ENCODE measurements around the gene UBR1.

UBR1 gene

GRCh38 chr15:43102187-43102586 lies 3.7 kb downstream of the UBR1 start:
- H3K9me3 ChIP-seq (ENCODE audit: insufficient read depth, low read length) = no peaks in the 10 kb centered on the region
- H3F3A ChIP-seq (ENCODE audit: insufficient read depth) = 0 out of 2 replicates have a peak, but pooled peaks cover 4% of the 10 kb centered on the region
- no peak overlapping the region for H3K4me2 ChIP-seq (ENCODE audit: low read depth, low read length, poor library complexity, severe bottlenecking)
- no peak overlapping the region for H3K27ac ChIP-seq (ENCODE audit: low read depth, low read length)
- H4K20me1 ChIP-seq (ENCODE audit: low read depth, low read length) = peaks cover 5% of the 10 kb centered on the region; the same call in 1 of the 2 replicates
- H3K4me3 ChIP-seq (ENCODE audit: insufficient read depth, low read length, poor library complexity, severe bottlenecking) = no peak overlapping the region
- TF ChIP-seq CTCF (IDR thresholded peaks at IDR 0.05; ENCODE audit: insufficient read depth, low read length, poor library complexity, severe bottlenecking) (no peak), EZH2phosphoT487 (conservative IDR thresholded peaks at IDR 0.05; ENCODE audit: low read length) (no peak)
- no peak overlapping the region for H2AFZ ChIP-seq (ENCODE audit: low read depth, low read length, severe bottlenecking)
- H3K9me2 ChIP-seq (replicated peaks; ENCODE audit: insufficient read depth, low read length) = no peaks in the 10 kb centered on the region
- peaks cover under 1% of the 10 kb centered on the region; the same call in 1 of the 2 replicates for H3K36me3 ChIP-seq (ENCODE audit: low read length)
- H3K27me3 ChIP-seq (ENCODE audit: low read length) = no peaks in the 10 kb centered on the region
- peaks cover 85% of the 10 kb centered on the region for H3K79me2 ChIP-seq (ENCODE audit: insufficient read depth, low read length)
- no peak overlapping the region for H3K9ac ChIP-seq (ENCODE audit: low read length)

- Histone ChIP-seq H3K27ac (ENCODE audit: low read depth, low read length) (no peak overlapping the region), H3K4me2 (ENCODE audit: low read depth, low read length, poor library complexity, severe bottlenecking) (no peak overlapping the region), H3F3A (ENCODE audit: insufficient read depth) (no peaks in the 10 kb centered on the region), H3K9ac (ENCODE audit: low read length) (no peak overlapping the region), H3K27me3 (ENCODE audit: low read length) (no peaks in the 10 kb centered on the region), H3K4me3 (ENCODE audit: insufficient read depth, low read length, poor library complexity, severe bottlenecking) (no peak overlapping the region), H3K9me2 (replicated peaks; ENCODE audit: insufficient read depth, low read length) (no peaks in the 10 kb centered on the region), H3K36me3 (ENCODE audit: low read length) (peaks cover 2% of the 10 kb centered on the region; the same call in 1 of the 2 replicates), H3K9me3 (ENCODE audit: insufficient read depth, low read length) (no peaks in the 10 kb centered on the region), H2AFZ (ENCODE audit: low read depth, low read length, severe bottlenecking) (no peak overlapping the region), H3K79me2 (ENCODE audit: insufficient read depth, low read length) (peaks cover 94% of the 10 kb centered on the region), H4K20me1 (ENCODE audit: low read depth, low read length) (peaks cover 5% of the 10 kb centered on the region; the same call in 1 of the 2 replicates)
- no peak for TF ChIP-seq CTCF (IDR thresholded peaks at IDR 0.05; ENCODE audit: insufficient read depth, low read length, poor library complexity, severe bottlenecking)
- TF ChIP-seq EZH2phosphoT487 (conservative IDR thresholded peaks at IDR 0.05; ENCODE audit: low read length) = no peak
These were observed 4.9 kb downstream of the UBR1 start for GRCh38 chr15:43100971-43101370.

- Histone ChIP-seq H4K20me1 (ENCODE audit: low read depth, low read length) (peaks cover 5% of the 10 kb centered on the region; the same call in 1 of the 2 replicates), H3K27me3 (ENCODE audit: low read length) (no peaks in the 10 kb centered on the region), H3K9me3 (ENCODE audit: insufficient read depth, low read length) (no peaks in the 10 kb centered on the region), H3F3A (ENCODE audit: insufficient read depth) (no peaks in the 10 kb centered on the region), H3K9me2 (replicated peaks; ENCODE audit: insufficient read depth, low read length) (no peaks in the 10 kb centered on the region), H3K79me2 (ENCODE audit: insufficient read depth, low read length) (peaks cover 94% of the 10 kb centered on the region), H3K36me3 (ENCODE audit: low read length) (peaks cover 2% of the 10 kb centered on the region; the same call in 1 of the 2 replicates), H3K9ac (ENCODE audit: low read length) (no peak overlapping the region), H2AFZ (ENCODE audit: low read depth, low read length, severe bottlenecking) (no peak overlapping the region), H3K4me2 (ENCODE audit: low read depth, low read length, poor library complexity, severe bottlenecking) (no peak overlapping the region), H3K4me3 (ENCODE audit: insufficient read depth, low read length, poor library complexity, severe bottlenecking) (no peak overlapping the region), H3K27ac (ENCODE audit: low read depth, low read length) (no peak overlapping the region)
- no peak for TF ChIP-seq EZH2phosphoT487 (conservative IDR thresholded peaks at IDR 0.05; ENCODE audit: low read length)
- no peak for TF ChIP-seq CTCF (IDR thresholded peaks at IDR 0.05; ENCODE audit: insufficient read depth, low read length, poor library complexity, severe bottlenecking)
These were observed 6.6 kb downstream of the UBR1 start for GRCh38 chr15:43099105-43099845.

Data from SU-DHL-6 (cell line).